ENCODE data around the gene LRRC4C. TPM values are rescaled to one million over a fixed set of nuclear protein-coding genes. Genes with fewer than 3 reads are reported as not detected.
"Not testable (repeated sequence)": the region's sequence is repeated elsewhere in the genome, so short reads cannot be mapped to it uniquely, and the experiment has no call there.

LRRC4C gene
- total RNA-seq, 1 donor from 2014 or later = not detected

GRCh38 chr11:40867991-40868632 is 591.3 kb downstream of the LRRC4C start:
- Histone ChIP-seq H3K27me3 (no peaks in the 10 kb centered on the region), H3K4me1 (no peaks in the 10 kb centered on the region), H3K36me3 (no peaks in the 10 kb centered on the region), H3K27ac (no peak overlapping the region), H3K4me3 (no peak overlapping the region), H3K9me3 (no peaks in the 10 kb centered on the region)
- DNase-seq (ENCODE audit: low spot score in 2 of 2) = no peak
- no peak for TF ChIP-seq CTCF (IDR thresholded peaks at IDR 0.05)
- intact Hi-C loops (cut with DNase I) = no loop called here

GRCh38 chr11:40857754-40858153 is 601.7 kb downstream of the LRRC4C start:
- H3K4me3 ChIP-seq; H3K9me3 ChIP-seq; H3K36me3 ChIP-seq; H3K27me3 ChIP-seq; H3K4me1 ChIP-seq; H3K27ac ChIP-seq; intact Hi-C loops (cut with DNase I); DNase-seq (ENCODE audit: low spot score in 2 of 2): not testable (repeated sequence)

- Histone ChIP-seq H3K9me3 (no peaks in the 10 kb centered on the region), H3K27ac (no peak overlapping the region), H3K36me3 (no peaks in the 10 kb centered on the region), H3K27me3 (no peaks in the 10 kb centered on the region), H3K4me3 (no peak overlapping the region), H3K4me1 (no peaks in the 10 kb centered on the region)
- intact Hi-C loops (cut with DNase I) = no loop called here
- TF ChIP-seq CTCF (IDR thresholded peaks at IDR 0.05) = no peak
- DNase-seq (ENCODE audit: low spot score in 2 of 2) = no peak
Observed at GRCh38 chr11:40842750-40843339, 616.6 kb downstream of the LRRC4C start.

GRCh38 chr11:40841231-40841630 is 618.2 kb downstream of the LRRC4C start:
- no peak for TF ChIP-seq CTCF (IDR thresholded peaks at IDR 0.05)
- Histone ChIP-seq H3K9me3 (no peaks in the 10 kb centered on the region), H3K27me3 (no peaks in the 10 kb centered on the region), H3K4me1 (no peaks in the 10 kb centered on the region), H3K27ac (no peak overlapping the region), H3K36me3 (no peaks in the 10 kb centered on the region), H3K4me3 (no peak overlapping the region)
- intact Hi-C loops (cut with DNase I) = no loop called here
- DNase-seq (ENCODE audit: low spot score in 2 of 2) = no peak

GRCh38 chr11:40838181-40838683 is 621.2 kb downstream of the LRRC4C start:
- Histone ChIP-seq H3K4me1 (no peaks in the 10 kb centered on the region), H3K4me3 (no peak overlapping the region), H3K27me3 (no peaks in the 10 kb centered on the region), H3K36me3 (no peaks in the 10 kb centered on the region), H3K27ac (no peak overlapping the region), H3K9me3 (no peaks in the 10 kb centered on the region)
- no peak for TF ChIP-seq CTCF (IDR thresholded peaks at IDR 0.05)
- intact Hi-C loops (cut with DNase I) = no loop called here
- no peak for DNase-seq (ENCODE audit: low spot score in 2 of 2)

- intact Hi-C loops (cut with DNase I) = no loop called here
- Histone ChIP-seq H3K4me3 (no peak overlapping the region), H3K27me3 (no peaks in the 10 kb centered on the region), H3K9me3 (no peaks in the 10 kb centered on the region), H3K36me3 (no peaks in the 10 kb centered on the region), H3K4me1 (no peaks in the 10 kb centered on the region), H3K27ac (no peak overlapping the region)
- no peak for DNase-seq (ENCODE audit: low spot score in 2 of 2)
- no peak for TF ChIP-seq CTCF (IDR thresholded peaks at IDR 0.05)
Observed at GRCh38 chr11:40827116-40827515, 632.3 kb downstream of the LRRC4C start.

All from ascending aorta (tissue), 2 donors.